ENCODE data around the gene GTF2F1.

- TF ChIP-seq CTCF (IDR thresholded peaks at IDR 0.05; ENCODE audit: insufficient read depth, low read length, poor library complexity, severe bottlenecking), result no peak
- no peak for TF ChIP-seq EZH2phosphoT487 (conservative IDR thresholded peaks at IDR 0.05; ENCODE audit: low read length)
Measured at GRCh38 chr19:6358003-6358402, 35.0 kb downstream of the GTF2F1 start.

All from SU-DHL-6 (cell line).